Fibroblast of villous mesenchyme (primary cell): Measurements from ENCODE around the gene TMEM171. TPM values are rescaled to one million over a fixed set of nuclear protein-coding genes. Genes with fewer than 3 reads are reported as not detected.
A peak's percentile ranks its signal among the peaks of the same experiment; 100 is the strongest.

Experiments used
- DNase-seq: peaks from one replicate; pipeline ENCODE4 v3.0.0-alpha.2; 2010; ENCODE audit warnings: low read depth
- H3K4me3 ChIP-seq: 2 replicates; pipeline ENCODE4 v1.5.1; 2011; ENCODE audit warnings: low read depth, mild to moderate bottlenecking, low read length
- total RNA-seq: library from RNA; depleted of rRNA; stranded (reverse); fragments of >200 nt; gene quantifications from 2 replicates; pipeline ENCODE4 v1.2.3, GENCODE V29; 2012
- TF ChIP-seq, protein P1 (sequence below): IDR thresholded peaks from 2 replicates; pipeline ENCODE4 v1.5.1; 2012; ENCODE audit warnings: low read depth, mild to moderate bottlenecking, low read length; ENCODE audit not compliant: insufficient read depth

The TMEM171 gene
- total RNA-seq, 1 donor, result 13.4 TPM

- TF ChIP-seq, protein P1, sequence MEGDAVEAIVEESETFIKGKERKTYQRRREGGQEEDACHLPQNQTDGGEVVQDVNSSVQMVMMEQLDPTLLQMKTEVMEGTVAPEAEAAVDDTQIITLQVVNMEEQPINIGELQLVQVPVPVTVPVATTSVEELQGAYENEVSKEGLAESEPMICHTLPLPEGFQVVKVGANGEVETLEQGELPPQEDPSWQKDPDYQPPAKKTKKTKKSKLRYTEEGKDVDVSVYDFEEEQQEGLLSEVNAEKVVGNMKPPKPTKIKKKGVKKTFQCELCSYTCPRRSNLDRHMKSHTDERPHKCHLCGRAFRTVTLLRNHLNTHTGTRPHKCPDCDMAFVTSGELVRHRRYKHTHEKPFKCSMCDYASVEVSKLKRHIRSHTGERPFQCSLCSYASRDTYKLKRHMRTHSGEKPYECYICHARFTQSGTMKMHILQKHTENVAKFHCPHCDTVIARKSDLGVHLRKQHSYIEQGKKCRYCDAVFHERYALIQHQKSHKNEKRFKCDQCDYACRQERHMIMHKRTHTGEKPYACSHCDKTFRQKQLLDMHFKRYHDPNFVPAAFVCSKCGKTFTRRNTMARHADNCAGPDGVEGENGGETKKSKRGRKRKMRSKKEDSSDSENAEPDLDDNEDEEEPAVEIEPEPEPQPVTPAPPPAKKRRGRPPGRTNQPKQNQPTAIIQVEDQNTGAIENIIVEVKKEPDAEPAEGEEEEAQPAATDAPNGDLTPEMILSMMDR, result no peak
- H3K4me3 ChIP-seq, result no peak overlapping the region
- DNase-seq, result no peak
These were observed 23.3 kb downstream of the TMEM171 start for GRCh38 chr5:73143716-73144115.

GRCh38 chr5:73149540-73149939, 29.2 kb downstream of the TMEM171 start:
- H3K4me3 ChIP-seq, result no peak overlapping the region
- TF ChIP-seq, protein P1, result no peak
- DNase-seq, result no peak

GRCh38 chr5:73150876-73151275, 30.5 kb downstream of the TMEM171 start:
- H3K4me3 ChIP-seq, result no peak overlapping the region
- TF ChIP-seq, protein P1, result no peak
- no peak for DNase-seq

DNA sequence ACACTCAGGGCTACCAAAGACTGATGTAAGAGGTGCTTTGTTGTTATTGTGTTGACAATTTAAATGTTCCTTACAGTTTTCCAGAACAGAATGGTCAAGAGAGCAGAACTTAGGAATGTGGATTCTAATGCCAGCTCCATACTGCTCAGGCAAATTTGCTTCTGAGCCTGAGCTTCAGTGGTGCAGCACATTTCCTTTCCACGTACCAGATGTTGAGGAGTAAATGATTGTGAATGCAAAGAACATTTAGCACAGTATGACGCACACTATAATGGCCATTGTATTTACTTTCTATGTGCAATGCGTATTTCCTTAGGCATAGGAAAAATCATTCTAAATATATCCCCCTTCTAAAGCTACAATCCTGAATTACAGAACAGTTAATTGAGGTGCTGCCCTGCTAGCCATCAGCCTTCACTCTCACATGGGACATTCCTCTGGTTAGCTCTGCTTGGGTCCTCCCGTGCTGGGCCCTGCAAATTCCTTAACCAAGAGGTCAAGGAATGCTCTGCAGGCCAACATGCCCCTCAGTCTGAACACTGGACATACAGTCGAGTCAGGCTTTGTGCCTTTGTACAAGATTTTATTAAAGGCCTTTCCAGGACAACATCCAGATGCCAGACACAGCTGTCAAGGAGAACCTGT, 31.5 kb downstream of the TMEM171 start:
- no peak for DNase-seq
- no peak overlapping the region for H3K4me3 ChIP-seq
- TF ChIP-seq, protein P1, result no peak

DNA sequence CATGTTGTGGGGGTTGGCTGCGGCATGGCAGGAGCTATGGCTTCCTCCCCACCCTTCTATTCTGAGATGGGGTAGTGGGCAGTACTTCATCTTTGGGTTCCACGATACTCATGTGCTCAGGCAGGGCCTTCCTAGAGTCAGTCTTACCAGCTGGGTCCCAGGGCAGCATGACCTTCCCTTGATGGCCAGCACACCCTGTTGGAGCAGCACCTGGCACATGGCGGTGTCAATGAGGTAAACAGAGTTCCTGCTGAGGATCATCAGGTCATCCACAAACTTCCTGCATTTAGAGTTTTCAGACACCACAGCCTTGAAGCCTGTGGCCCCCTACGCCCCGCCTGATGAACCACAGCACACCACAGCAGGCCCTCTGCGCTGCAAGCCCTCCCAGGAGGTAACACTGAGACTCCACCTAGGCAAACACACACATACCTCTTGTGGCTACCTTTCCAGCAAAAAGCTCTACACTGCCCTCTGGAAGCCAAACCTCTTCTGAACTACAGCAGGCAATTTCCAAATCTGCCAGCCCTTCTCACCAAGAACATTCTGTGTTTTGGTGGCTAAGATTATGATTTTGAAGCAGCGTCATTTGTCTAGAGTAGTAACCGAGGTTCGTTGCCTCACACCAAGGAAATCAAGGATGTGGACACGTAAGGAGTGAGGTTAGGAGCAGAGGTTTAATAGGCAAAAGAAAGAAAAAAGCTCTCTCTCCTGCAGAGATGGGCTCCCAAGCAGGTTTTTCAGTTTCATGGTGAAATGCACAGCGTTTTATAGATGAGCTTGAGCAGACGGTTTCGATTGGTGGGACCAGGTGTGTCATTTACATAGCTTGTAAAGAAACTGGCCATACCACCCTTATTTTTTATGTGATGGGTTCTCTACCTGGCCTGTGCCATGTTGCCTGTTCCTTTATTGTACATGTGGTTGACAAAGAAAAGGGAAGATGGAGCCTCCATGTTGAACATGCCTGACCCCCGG, 32.3 kb downstream of the TMEM171 start:
- no peak overlapping the region for H3K4me3 ChIP-seq
- DNase-seq, result no peak
- TF ChIP-seq, protein P1, result peak; percentile 8

GRCh38 chr5:73153513-73153912, 33.1 kb downstream of the TMEM171 start:
- no peak for DNase-seq
- TF ChIP-seq, protein P1, result no peak
- H3K4me3 ChIP-seq, result no peak overlapping the region
